B cell (primary cell): Measurements from ENCODE around the gene SHC4. TPM values are rescaled to one million over a fixed set of nuclear protein-coding genes. Genes with fewer than 3 reads are reported as not detected.

ENCODE experiments used
- ATAC-seq: fragments of 200-7000 bp; cut with Tn5 transposase; one replicate; pipeline ENCODE4 v1.10.0; 2021; ENCODE audit warnings: low read depth, mild to moderate bottlenecking, moderate number of reproducible peaks, moderate library complexity
- CTCF ChIA-PET: fragments of 350-600 bp; sonication (Branson Sonifier 250); formaldehyde crosslinking; loops from one replicate; lab custom pipeline; 2021; ENCODE audit warnings: antibody characterized with exemption, inconsistent platforms; lab: Charles Lee
- POLR2A ChIA-PET: fragments of 350-600 bp; sonication (Branson Sonifier 250); formaldehyde crosslinking; loops from one replicate; lab custom pipeline; 2021; ENCODE audit warnings: antibody characterized with exemption; lab: Charles Lee
- DNase-seq: peaks from one replicate; pipeline ENCODE4 v3.0.0; 2013
- H2AFZ ChIP-seq: 2 replicates; pipeline ENCODE4 v1.6.1; 2012; ENCODE audit warnings: mild to moderate bottlenecking, low read depth, low read length; ENCODE audit not compliant: insufficient read depth, poor library complexity, severe bottlenecking
- H3K27ac ChIP-seq, 2 donors: 1 replicate in 1 of 2; 2 replicates in 1 of 2; pipeline ENCODE4 v1.5.1; 2012 to 2013; ENCODE audit warnings: low read length in 2 of 2, mild to moderate bottlenecking in 2 of 2, moderate library complexity in 1 of 2
- H3K27me3 ChIP-seq, 4 experiments: fragments of 200-600 bp in 1 of 4; sonication (generic) in 1 of 4; replicated peaks in 1 of 4; 1 replicate in 2 of 4; 2 replicates in 2 of 4; pipeline versions ENCODE4 v1.6.1 to v1.7.0; 2013 to 2016; ENCODE audit warnings: low read length in 3 of 4, mild to moderate bottlenecking in 2 of 4, mixed read lengths in 1 of 4, moderate library complexity in 1 of 4; ENCODE audit not compliant: insufficient read depth in 4 of 4, control insufficient read depth in 3 of 4; ENCODE audit errors: control extremely low read depth in 1 of 4
- H3K36me3 ChIP-seq, 2 experiments: replicated peaks in 1 of 2; 1 replicate in 1 of 2; 2 replicates in 1 of 2; pipeline versions ENCODE4 v1.6.1 to v1.7.1; 2013; ENCODE audit warnings: low read length in 1 of 2; ENCODE audit not compliant: insufficient read depth in 2 of 2, control insufficient read depth in 1 of 2; ENCODE audit errors: control extremely low read depth in 1 of 2, extremely low read depth in 1 of 2
- H3K4me1 ChIP-seq, 2 donors: fragments of 200-600 bp in 1 of 2; sonication (generic) in 1 of 2; 1 replicate in 1 of 2; 2 replicates in 1 of 2; pipeline versions ENCODE4 v1.5.1 to v1.6.1; 2013 to 2017; ENCODE audit warnings: low read length in 2 of 2; ENCODE audit not compliant: control insufficient read depth in 2 of 2, insufficient read depth in 2 of 2
- H3K4me2 ChIP-seq: replicated peaks from 2 replicates; pipeline ENCODE3; 2012; ENCODE audit warnings: mild to moderate bottlenecking, low read depth, low read length; ENCODE audit not compliant: poor library complexity, severe bottlenecking
- H3K4me3 ChIP-seq, 5 experiments: fragments of 200-600 bp in 1 of 5; sonication (generic) in 1 of 5; 1 replicate in 3 of 5; 2 replicates in 2 of 5; pipeline versions ENCODE4 v1.5.1 to v1.7.0; 2011 to 2016; ENCODE audit warnings: low read length in 4 of 5, mild to moderate bottlenecking in 4 of 5, low read depth in 2 of 5, control low read depth in 1 of 5, moderate library complexity in 1 of 5; ENCODE audit not compliant: insufficient read depth in 1 of 5; ENCODE audit errors: control extremely low read depth in 1 of 5, extremely low read depth in 1 of 5
- H3K79me2 ChIP-seq: fragments of 200-600 bp; sonication (generic); one replicate; pipeline ENCODE4 v1.6.0; 2016; ENCODE audit warnings: low read length; ENCODE audit not compliant: control insufficient read depth, insufficient read depth
- H3K9ac ChIP-seq: fragments of 200-600 bp; sonication (generic); 2 replicates; pipeline ENCODE4 v1.6.1; 2017; ENCODE audit warnings: mild to moderate bottlenecking, low read length, moderate library complexity
- H3K9me3 ChIP-seq, 3 donors: one replicate each; pipeline versions ENCODE4 v1.6.1 to v1.7.1; 2013; ENCODE audit warnings: low read length in 2 of 3; ENCODE audit not compliant: control insufficient read depth in 2 of 3, insufficient read depth in 1 of 3; ENCODE audit errors: control extremely low read depth in 1 of 3
- H4K20me1 ChIP-seq: 2 replicates; pipeline ENCODE4 v1.6.0; 2012; ENCODE audit warnings: mild to moderate bottlenecking, low read length; ENCODE audit not compliant: insufficient read depth, control insufficient read depth, poor library complexity, severe bottlenecking
- H3K27ac Mint-ChIP-seq: one replicate; pipeline ENCODE4 v1.8.0; 2021; ENCODE audit warnings: mixed read lengths
- H3K27me3 Mint-ChIP-seq: one replicate; pipeline ENCODE4 v1.8.0; 2021; ENCODE audit warnings: mixed read lengths
- H3K4me1 Mint-ChIP-seq: one replicate; pipeline ENCODE4 v1.8.0; 2021; ENCODE audit warnings: mixed read lengths
- H3K4me3 Mint-ChIP-seq: one replicate; pipeline ENCODE4 v1.8.0; 2021; ENCODE audit warnings: mixed read lengths
- H3K9me3 Mint-ChIP-seq: one replicate; pipeline ENCODE4 v1.8.0; 2022; ENCODE audit warnings: mixed read lengths; ENCODE audit not compliant: insufficient read depth
- EZH2 ChIP-seq: IDR thresholded peaks from 2 replicates; pipeline ENCODE4 v1.6.1; 2012; ENCODE audit warnings: borderline replicate concordance, low read depth, mild to moderate bottlenecking, moderate library complexity, low read length; ENCODE audit not compliant: insufficient read depth, poor library complexity, severe bottlenecking
- WGBS: methylation state at CpG from one replicate; pipeline ENCODE4 v1.1.5; 2013; ENCODE audit warnings: missing lambda C conversion rate; ENCODE audit not compliant: insufficient coverage; 5-methylcytosine and 5-hydroxymethylcytosine counted together
- intact Hi-C: fragments of 100-400 bp; cut with micrococcal nuclease; formaldehyde crosslinking; loops from one replicate; pipeline ENCODE4 v1.10.0; 2022
- polyA plus RNA-seq: library from polyadenylated mRNA; depleted of rRNA; stranded (reverse); fragments of >200 nt; gene quantifications from 2 replicates; pipeline ENCODE4 v1.2.3, GENCODE V29; 2012
- total RNA-seq, 2 donors: library from RNA; stranded (reverse); fragments of 120-200 nt in 1 of 2; gene quantifications; 1 replicate in 1 of 2; 2 replicates in 1 of 2; pipeline versions ENCODE4 v1.2.3 to v1.2.4, GENCODE V29; 2013 to 2022
- TF ChIP-seq, protein P1 (sequence below): fragments of 200-600 bp; IDR thresholded peaks from one replicate; pipeline ENCODE4 v1.8.0; 2022; ENCODE audit warnings: antibody characterized with exemption, mild to moderate bottlenecking

Gene SHC4
- total and polyA plus RNA-seq, 2 donors (not counting 1 experiment from before 2014, with no cell fraction given), result 0.04 to 0.69 TPM

GRCh38 chr15:48983300-48983699 lies 19.6 kb upstream of the SHC4 start:
- Mint-ChIP-seq H3K4me1 (no peaks in the 10 kb centered on the region), H3K9me3 (no peaks in the 10 kb centered on the region), H3K27ac (no peak overlapping the region), H3K4me3 (no peak overlapping the region), H3K27me3 (peaks cover 28% of the 10 kb centered on the region)
- Histone ChIP-seq H3K27ac (no peak overlapping the region), H3K4me2 (no peak overlapping the region), H3K9me3 (no peaks in the 10 kb centered on the region), H2AFZ (no peak overlapping the region), H3K27me3 (peaks cover 0 to 8% (median 0%) of the 10 kb centered on the region in 4 experiments), H3K79me2 (no peaks in the 10 kb centered on the region), H4K20me1 (no peaks in the 10 kb centered on the region), H3K4me3 (no peak overlapping the region), H3K9ac (no peak overlapping the region), H3K4me1 (no peaks in the 10 kb centered on the region), H3K36me3 (peaks cover 0 to 4% of the 10 kb centered on the region in 2 experiments)
- TF ChIP-seq, protein P1, sequence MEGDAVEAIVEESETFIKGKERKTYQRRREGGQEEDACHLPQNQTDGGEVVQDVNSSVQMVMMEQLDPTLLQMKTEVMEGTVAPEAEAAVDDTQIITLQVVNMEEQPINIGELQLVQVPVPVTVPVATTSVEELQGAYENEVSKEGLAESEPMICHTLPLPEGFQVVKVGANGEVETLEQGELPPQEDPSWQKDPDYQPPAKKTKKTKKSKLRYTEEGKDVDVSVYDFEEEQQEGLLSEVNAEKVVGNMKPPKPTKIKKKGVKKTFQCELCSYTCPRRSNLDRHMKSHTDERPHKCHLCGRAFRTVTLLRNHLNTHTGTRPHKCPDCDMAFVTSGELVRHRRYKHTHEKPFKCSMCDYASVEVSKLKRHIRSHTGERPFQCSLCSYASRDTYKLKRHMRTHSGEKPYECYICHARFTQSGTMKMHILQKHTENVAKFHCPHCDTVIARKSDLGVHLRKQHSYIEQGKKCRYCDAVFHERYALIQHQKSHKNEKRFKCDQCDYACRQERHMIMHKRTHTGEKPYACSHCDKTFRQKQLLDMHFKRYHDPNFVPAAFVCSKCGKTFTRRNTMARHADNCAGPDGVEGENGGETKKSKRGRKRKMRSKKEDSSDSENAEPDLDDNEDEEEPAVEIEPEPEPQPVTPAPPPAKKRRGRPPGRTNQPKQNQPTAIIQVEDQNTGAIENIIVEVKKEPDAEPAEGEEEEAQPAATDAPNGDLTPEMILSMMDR, result no peak
- no peak for TF ChIP-seq EZH2
- POLR2A ChIA-PET, result no interaction called here
- intact Hi-C loops, result no loop called here
- no peak for ATAC-seq
- DNase-seq, result no peak
- CTCF ChIA-PET, result interaction anchor here (0.7 kb wide), 1 partner anchor 8 kb away, joined by 3 read pairs; no protein-coding TSS in a partner anchor
- 98% methylated on average over 4 of the region's 5 CpGs for WGBS

GRCh38 chr15:48981941-48982340 lies 18.2 kb upstream of the SHC4 start:
- 100% methylated on average over 1 of the region's 4 CpGs for WGBS
- Mint-ChIP-seq H3K9me3 (no peaks in the 10 kb centered on the region), H3K4me1 (no peaks in the 10 kb centered on the region), H3K27me3 (peaks cover 32% of the 10 kb centered on the region), H3K4me3 (no peak overlapping the region), H3K27ac (no peak overlapping the region)
- H3K79me2 ChIP-seq, result no peaks in the 10 kb centered on the region
- H3K4me2 ChIP-seq, result no peak overlapping the region
- no peak overlapping the region for H3K27ac ChIP-seq
- ATAC-seq (no peak), DNase-seq (no peak)
- H3K36me3 ChIP-seq, result no peaks in the 10 kb centered on the region
- no peaks in the 10 kb centered on the region for H4K20me1 ChIP-seq
- intact Hi-C loops, result no loop called here
- H3K9ac ChIP-seq, result no peak overlapping the region
- H3K27me3 ChIP-seq, result peaks cover 0 to 8% (median 0%) of the 10 kb centered on the region in 4 experiments
- no peak overlapping the region for H2AFZ ChIP-seq
- no peak overlapping the region for H3K4me3 ChIP-seq
- peaks cover 0 to 5% (median 0%) of the 10 kb centered on the region in 3 donors for H3K9me3 ChIP-seq
- TF ChIP-seq, protein P1, result no peak
- TF ChIP-seq EZH2, result no peak
- POLR2A ChIA-PET, result no interaction called here
- H3K4me1 ChIP-seq, result no peaks in the 10 kb centered on the region
- CTCF ChIA-PET, result no interaction called here
